ENCODE results near the gene CEP55.
"Not testable (repeated sequence)": the region's sequence is repeated elsewhere in the genome, so short reads cannot be mapped to it uniquely, and the experiment has no call there.

Gene CEP55

DNA sequence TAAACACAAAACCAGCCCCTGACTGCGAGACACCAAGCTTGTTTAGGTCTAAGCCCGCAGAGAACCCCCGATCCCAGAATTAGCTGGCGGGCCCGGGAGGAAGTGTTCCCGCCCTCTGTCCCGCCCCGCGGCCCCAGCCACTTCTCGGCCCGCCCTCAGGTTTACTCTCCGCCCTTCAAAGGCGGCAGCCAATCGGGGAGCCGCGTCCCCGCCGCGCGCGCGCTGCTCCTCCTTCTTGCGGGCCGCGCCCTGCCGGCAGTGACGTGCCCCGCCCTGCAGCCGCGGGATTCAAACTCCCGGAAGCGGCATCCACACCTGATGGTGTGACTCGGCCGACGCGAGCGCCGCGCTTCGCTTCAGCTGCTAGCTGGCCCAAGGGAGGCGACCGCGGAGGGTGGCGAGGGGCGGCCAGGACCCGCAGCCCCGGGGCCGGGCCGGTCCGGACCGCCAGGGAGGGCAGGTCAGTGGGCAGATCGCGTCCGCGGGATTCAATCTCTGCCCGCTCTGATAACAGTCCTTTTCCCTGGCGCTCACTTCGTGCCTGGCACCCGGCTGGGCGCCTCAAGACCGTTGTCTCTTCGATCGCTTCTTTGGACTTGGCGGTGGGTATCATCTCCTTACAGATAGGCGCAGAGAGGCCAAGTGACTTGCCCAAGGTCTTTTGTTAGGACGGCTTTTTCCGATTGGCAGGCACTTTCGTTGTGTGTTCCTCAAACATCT lies at the start of gene CEP55:
CEP55 (plus strand) TSS at position 291 of the 720 bp plus-strand sequence. CDS start 3,440 bp downstream, outside the sequence.
- peak; percentile 9 to 96 (median 86) for DNase-seq

DNA sequence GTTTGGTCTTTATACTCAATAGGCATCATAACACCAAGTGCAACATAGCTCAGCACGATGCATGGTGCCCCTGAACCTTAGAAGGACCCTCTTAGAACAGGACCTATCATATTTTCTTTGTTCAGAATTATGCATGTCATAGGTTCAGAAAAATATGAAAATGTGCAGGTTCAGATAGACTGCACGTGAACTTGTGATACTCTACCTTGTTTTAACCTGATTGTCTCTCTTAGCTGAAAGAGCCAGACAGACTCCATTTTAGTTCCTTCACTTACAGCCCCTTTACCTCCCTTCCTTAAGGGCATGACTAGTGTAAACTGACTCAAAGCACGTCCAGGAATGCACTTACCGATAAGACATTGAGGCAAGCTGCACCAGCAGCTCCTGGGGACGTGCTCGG lies 49.4 kb upstream of the CEP55 start:
- DNase-seq: no peak

DNA sequence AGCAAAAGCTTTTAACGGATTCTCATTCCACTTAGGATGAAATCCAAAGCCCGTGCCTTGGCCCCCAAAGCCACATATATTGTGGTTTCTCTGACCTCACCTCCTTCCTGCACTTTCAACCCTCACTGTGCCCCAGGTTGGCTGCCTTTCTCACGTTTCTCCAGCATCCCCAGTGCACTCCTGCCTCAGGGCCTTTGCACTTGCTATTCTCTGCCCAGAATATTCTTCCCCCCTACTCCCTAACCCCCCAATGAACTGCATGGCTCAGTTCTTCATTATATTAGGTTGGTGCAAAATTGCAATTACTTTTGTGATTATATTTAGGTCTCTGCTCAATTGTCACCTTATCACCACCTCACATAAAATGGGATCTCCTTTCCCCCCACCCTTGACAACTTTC lies 48.4 kb upstream of the CEP55 start:
- DNase-seq: no peak

DNA sequence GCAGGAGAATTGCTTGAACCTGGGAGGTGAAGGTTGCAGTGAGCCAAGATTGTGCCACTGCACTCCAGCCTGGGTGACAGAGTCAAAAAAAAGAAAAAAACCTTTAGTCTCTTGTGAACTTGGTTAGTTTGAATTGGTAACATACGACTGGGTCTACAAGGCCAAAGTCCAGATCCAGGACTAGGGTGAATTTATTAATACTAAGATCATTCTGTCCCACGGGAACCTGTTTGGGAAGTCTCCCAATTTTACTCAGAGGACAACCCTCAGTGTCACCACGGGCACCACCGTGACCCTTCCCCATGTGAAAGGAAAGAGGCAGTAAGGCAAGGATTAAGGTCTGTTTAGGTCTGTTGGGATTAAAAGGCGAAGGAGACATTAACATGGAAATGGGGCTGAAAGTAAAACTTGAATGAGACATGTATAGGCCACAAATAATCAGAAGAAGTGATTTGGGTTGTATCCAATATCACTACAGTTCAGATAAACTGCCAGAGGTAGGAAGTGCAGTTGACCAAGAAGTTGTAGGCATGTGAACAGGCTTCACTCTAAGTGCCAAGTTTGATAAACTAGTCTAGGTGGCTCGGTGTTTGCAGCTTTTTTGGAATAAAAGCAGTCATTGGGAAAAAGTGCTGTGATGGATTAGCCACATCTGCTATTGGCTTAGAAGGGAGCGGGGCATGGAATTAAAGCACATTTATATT lies 45.0 kb upstream of the CEP55 start:
- DNase-seq: no peak

DNA sequence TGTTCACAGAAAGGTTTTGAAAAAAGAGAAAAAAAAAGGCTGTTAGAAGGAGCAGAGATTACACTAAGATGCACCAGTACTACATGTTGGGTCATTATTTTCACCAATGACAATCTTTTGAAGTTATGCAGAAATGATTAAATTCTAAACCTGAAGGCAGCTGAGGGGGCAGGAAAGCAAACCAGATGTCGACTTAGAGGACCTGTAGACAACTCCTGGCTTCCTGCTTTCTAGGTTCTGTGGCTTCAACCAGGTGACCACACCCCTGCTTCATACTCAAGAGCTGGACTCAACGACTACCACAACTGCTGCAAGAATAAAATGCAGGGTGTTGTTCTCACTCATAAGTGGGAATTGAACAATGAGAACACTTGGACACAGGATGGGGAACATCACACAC lies 44.3 kb upstream of the CEP55 start:
- no peak for DNase-seq

DNA sequence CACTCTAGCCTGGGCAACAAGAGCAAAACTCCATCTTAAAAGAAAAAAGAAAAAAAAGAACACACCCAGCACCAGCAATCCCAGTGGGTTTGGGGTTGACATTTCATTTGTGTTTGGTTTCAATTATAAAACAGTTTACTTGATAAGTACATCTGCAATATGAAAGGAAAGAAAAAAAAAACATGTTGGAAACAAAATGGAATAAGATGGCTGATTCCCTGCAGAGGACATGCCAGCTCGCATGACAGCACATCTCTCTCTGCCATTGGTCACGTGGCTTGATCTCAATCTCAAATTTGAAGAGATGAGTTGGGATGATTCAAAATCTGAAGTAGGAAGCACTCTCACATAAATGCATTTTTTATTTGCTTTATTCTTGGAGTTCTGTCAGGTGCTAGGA lies 42.3 kb upstream of the CEP55 start:
- no peak for DNase-seq

DNA sequence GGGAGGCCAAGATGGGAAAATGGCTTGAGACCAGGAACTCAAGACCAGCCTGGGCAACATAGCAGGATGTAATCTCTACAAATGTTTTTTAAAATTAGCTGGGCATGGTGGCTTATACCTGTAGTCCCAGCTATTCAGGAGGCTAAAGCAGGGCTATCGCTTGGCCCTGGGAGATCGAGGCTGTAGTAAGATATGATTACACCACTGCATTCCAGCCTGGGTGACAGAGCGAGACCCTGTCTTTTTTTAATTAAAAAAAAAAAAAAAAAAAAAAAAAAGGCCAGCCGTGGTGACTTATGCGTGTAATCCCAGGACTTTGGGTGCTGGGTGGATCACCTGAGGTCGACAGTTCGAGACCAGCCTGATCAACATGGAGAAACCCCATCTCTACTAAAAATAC lies 41.7 kb upstream of the CEP55 start:
- DNase-seq: no peak

DNA sequence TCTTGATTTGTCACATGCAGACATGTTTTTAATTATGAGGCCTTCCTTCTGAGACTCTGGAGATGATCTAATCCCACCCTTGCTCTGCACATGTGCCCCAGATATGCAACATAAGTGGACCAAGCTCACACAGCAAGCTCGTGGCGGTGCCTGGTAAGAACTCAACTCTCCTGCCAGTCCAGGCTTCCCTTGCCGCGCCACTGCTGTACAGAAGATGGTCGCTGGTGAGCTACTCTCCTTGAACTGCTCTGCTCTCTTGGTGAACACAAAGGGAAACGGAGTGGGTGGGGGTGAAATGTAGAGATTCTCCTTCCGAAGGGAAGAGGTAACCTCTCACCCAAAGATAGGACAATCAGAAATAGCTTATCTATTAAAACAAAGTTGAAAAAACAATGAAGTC lies 39.9 kb upstream of the CEP55 start:
- no peak for DNase-seq

DNA sequence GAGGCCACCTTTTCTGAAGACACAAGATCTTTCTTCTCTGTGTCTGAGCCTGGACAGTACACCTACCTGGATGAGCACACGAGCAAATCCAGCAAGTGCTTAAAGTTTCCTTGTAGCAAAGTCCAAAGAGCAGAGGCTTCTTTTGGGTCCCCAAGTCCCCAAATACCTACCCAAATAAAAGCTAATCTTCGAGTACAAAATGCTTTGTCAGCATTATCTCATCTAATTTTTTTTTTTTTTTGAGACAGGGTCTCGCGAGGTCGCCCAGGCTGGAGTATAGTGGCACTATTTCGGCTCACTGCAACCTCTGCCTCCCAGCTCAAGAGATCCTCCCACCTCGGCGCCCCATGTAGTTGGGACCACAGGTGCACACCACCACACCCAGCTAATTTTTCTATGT lies 38.9 kb upstream of the CEP55 start:
- no peak for DNase-seq

DNA sequence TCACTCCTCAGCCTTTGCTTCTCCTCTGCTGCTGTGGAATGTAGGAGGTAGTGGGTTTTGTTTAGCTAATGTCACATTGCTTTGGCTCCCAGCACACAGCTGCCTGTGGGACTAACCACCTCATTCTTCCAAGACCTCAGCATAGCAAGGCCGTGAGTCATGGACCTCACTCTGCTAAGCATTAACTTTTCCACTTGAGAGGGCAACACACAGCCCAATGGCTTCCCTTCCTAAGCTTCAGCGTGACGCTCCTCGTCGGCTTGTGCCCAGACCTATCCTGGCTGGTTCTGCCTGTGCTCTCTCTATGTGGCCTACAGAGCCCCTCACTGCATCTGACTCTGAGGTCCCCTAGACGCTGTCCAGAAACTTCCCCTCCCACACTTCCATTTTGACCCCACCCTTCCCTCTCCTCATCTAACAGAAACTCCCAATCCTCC lies 37.6 kb upstream of the CEP55 start:
- DNase-seq: no peak

DNA sequence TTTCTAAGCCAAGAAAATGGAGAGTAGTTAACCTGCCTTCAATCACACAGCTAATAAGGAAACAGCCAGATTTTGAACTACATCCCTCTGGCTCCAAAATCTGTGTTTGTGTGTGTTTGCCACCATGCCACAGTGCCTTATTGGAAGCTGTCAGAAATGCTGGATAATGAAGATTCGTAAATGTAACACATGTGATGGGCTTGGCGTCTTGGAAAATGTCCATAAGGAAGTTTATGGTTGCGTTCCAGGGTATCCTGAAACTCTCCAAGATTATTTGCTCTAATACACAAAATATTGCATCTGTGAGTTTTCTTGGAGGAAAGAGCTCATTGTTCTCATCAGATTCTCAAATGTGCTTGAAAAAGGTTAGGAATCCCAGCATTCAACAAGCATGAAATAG lies 36.9 kb upstream of the CEP55 start:
- no peak for DNase-seq

DNA sequence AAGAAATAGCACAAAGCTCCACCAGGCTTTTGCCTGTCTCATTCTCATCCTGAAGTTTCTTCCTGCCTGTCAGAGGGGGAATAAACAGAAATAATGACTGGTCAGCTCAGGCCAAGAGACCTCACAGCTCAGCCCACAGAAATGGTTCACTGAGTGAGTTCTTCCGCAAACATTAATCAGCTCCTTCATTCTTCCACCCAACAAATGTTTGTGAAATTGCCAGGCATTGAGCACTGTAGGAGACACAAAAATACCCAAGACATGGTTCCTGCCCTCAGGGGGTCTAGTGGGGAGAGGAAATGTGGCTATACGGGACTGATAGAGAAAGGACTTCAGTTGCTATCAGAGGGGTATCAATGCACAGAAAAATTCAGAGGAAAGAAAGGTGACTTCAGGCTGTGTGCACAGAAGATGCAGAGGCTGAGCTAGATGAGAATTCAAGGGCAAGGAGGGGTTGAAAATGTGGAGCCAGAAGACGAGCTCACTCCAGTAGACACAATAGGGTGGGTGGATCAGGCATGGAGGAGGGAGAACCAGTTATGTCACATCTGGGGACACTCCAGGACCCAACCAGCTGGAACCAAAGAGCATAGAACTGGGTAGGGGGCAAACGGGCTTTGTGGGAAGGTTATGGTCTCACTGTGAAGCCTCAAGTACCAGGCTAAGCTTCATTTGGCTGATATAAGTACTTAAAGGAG lies 35.2 kb upstream of the CEP55 start:
- no peak for DNase-seq

DNA sequence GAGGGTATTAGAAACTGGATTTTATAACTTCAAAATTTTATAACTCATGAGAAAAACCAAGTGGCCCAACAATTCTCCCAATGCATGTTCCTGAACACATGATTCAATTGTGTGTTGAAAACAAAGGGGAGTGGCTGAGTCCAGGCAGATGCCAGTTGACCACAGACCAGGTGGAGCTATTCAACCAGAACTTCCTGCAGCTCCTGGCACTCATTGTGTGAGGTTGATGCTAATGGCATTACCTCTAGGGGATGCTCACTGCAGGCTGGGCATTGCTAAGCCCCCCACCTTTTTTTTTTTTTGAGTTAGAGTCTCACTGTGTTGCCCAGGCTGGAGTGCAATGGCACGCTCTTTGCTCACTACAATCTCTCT lies 34.6 kb upstream of the CEP55 start:
- no peak for DNase-seq

DNA sequence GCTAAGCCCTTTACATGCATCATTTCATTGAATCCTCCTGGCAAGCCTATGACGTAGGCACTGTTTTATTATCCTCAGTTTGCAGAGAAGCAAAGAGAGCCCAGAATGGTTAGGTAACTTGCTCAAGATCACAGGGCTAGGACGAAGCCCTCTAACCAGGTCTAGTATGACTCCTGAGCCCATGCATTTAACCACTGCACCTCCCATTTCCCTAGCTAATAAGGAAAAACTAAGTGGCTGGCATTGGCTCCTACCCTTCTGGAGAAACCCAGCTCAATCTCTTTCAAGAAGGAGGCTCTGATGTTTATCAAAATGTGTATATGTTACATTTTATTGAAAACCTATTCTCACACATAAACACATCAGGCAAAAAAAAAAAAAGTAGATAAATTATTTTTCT lies 34.0 kb upstream of the CEP55 start:
- no peak for DNase-seq

DNA sequence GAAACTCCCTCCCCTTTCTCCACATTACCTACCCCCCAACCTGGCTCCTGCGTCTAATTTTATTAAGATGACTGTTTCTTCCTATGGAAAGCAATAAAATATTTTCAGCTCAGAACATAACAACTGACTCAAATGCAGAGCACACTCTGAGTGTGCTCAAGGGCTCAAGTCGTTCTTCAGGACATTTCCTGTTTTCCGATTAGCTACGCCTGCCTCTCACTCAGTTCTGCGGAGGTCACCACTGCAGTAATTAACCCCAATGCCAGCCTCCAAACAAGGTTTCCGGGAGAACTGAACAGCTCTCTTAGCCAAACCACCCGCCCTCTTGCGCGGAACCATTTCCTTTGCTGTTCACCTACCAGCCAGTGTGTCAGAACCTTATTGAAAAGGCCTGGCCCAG lies 33.5 kb upstream of the CEP55 start:
- no peak for DNase-seq

DNA sequence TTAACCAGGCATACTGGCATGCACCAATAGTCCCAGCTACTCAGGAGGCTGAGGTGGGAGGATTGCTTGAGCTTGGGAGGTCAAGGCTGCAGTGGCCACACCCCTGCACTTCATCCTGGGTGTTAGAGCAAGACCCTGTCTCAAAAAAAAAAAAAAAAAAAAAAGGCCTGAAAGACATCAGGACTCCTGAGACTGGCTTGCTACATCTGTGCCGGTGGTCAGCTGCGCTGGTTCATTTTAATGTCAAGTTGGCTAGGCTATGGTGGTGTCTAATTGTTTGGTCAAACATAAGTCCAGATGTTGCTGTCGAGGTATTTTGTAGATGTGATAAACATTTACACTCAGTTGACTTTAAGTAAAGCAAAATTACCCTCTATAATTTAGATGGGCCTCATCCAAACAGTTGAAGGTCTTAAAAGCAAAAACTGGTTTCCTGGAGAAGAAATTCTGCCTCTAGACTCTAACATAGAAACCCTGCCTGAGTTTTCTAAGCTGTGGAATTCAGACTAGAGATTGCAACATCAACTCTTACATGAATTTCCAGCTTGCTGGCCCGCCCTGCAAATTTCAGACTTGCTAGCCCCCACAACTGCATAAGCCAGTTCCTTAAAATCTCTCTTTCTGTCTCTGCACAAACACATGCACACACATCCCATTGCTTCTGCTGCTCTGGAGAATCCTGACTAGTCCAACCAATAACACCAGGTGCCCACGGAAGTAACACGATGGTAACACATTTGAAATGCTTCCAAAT lies 32.5 kb upstream of the CEP55 start:
- DNase-seq: peak in 1 of 56 donors; percentile 25

DNA sequence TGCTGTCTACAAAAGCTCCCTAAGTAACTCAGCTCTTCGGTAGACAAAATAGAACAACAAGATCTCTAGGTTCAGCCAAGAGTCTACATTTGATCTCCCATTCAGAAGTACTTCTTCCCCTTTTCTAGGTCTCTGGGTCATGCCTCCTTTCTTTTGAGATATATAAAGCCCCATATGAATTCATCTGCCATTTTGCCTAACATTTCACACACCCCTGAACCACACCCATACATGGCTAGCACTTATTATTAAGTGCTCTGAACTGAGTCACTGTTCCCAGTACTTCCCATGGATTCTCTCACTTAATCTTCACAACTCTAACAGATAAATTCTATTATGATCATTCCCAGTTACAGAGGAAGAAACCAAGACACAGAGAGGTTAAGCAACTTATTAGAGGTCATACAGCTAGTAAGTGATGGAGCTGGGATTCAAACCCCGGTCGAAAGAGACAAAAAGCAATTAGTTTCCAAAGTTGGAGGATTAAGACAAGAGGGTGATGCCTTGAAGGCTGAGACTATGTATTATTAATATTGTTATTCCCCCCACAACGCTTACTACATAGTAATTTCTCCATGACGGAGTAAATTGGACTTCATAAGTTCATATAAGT lies 31.5 kb upstream of the CEP55 start:
- no peak for DNase-seq

DNA sequence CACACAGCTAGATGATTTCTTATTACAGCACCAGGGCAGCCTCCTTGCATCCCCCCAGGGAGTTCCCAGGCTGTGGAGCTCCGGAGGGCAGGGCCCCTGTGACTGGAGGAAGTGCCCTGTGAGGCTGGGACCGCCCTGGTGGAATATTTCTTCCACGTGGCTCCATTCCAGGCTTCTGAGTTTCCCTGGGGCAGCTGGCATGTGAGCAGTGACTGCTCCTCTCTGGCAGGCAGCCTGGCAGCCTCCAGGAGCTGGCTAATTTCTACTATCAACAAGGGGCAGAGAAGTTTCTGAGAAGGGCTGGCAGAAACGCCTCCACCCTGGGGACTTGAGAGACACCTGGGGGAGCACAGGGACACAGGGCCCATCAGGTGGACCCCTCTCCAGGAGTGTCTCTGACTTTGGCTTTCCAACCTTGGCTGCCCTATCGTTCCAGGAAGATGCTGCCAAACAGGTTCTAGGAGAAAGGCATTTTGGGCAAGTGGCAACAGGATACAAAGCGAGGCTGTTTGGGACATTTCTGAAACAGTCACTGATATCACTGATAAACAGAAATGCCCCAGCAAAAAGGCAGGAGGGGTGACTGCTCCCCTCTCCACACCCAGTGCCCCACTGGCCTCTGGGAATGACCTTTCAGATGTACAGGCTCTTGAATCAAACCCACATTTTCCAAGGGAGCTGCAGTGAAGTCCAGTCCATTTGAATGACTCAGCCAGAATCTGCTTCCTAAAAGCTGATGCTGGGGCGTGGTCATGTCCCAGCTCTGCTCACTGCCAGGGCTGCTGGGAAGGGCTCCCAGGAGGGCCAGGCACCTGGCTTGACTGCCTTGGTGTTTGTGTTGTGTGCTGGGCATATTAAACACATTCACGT lies 30.4 kb upstream of the CEP55 start:
- peak in 10 of 56 donors; percentile 9 to 40 (median 16) for DNase-seq

DNA sequence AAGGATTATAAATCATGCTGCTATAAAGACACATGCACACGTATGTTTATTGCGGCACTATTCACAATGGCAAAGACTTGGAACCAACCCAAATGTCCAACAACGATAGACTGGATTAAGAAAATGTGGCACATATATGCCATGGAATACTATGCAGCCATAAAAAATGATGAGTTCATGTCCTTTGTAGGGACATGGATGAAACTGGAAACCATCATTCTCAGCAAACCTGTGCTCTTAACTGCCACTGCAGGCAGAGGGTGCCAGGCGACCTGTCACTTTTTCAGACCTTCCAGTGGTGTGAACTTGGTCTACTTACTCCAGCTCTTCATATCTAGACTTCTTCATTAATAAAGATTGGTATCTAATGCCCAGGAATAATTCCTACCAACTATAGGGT lies 28.8 kb upstream of the CEP55 start:
- not testable (repeated sequence) for DNase-seq

DNA sequence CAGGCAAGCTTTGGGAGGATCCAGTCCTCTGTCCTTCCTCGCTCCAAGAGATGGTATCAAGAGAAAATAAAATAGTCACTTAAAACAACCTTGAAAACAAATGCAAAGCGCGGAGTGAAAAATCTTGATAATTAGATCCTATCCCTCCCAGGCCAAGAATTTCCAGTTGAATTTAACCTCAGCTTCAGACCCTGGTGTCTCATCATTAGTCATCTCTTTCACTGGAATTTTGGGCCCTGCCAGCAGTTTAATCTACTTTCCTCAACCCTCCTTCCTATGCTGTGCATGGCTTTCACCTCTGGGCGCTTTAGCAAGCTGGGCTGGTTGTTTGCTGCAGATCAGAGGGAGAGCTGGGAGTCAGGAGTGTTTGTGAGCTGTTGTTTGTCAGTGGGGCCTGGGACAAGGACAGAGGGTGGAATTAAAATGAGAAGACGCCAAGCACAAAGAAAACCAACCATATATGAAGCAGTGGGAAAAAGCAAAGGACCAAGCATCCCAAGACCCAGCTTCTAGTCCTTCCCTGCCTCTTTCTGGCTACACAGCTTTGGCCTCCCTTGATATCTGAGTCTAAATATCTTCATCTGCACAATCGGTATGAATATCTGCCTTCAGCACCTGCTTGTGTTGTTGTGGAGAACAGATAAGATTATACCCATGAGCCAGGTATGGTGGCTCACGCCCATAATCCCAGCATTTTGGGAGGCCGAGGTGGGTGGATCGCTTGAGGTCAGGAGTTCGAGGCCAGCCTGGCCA lies 27.8 kb upstream of the CEP55 start:
- DNase-seq: no peak

Measured in amygdala (tissue), 56 donors.